Activated naive CD4-positive, alpha-beta T cell treated with anti-CD3 and anti-CD28 coated beads, Interleukin-2, amount 50 U/mL, for 72 hours (primary cell): Measurements from ENCODE around the gene THADA. TPM values are rescaled to one million over a fixed set of nuclear protein-coding genes. Genes with fewer than 3 reads are reported as not detected.
A peak's percentile ranks its signal among the peaks of the same experiment; 100 is the strongest.

Experiments used
- ATAC-seq, 2 donors: fragments of 150-1000 bp; cut with Tn5 transposase; 2 replicates each; pipeline ENCODE4 v1.10.0; 2021; ENCODE audit warnings: mild to moderate bottlenecking in 2 of 2, moderate library complexity in 2 of 2
- DNase-seq, 2 donors: peaks; one replicate each; pipeline ENCODE4 v3.0.0; 2021 to 2022; ENCODE audit warnings: low spot score in 2 of 2
- H3K27ac Mint-ChIP-seq, 2 donors: one replicate each; pipeline ENCODE4 v1.8.0; 2022; ENCODE audit warnings: mild to moderate bottlenecking in 2 of 2, mixed read lengths in 2 of 2
- H3K36me3 Mint-ChIP-seq, 2 donors: one replicate each; pipeline ENCODE4 v1.8.0; 2022; ENCODE audit warnings: mixed read lengths in 2 of 2
- H3K9me3 Mint-ChIP-seq, 2 donors: one replicate each; pipeline ENCODE4 v1.8.0; 2022; ENCODE audit warnings: mixed read lengths in 2 of 2
- total RNA-seq, 2 donors: library from RNA; stranded (reverse); gene quantifications; one replicate each; pipeline ENCODE4 v1.2.3, GENCODE V29; 2022

The THADA gene
- total RNA-seq, 2 donors from 2014 or later: 19.3 to 33.5 TPM

GRCh38 chr2:43258547-43259156, 337.2 kb downstream of the THADA start:
- no peaks in the 10 kb centered on the region for H3K36me3 Mint-ChIP-seq
- no peak for DNase-seq
- no peak for ATAC-seq
- H3K27ac Mint-ChIP-seq: no peak overlapping the region
- H3K9me3 Mint-ChIP-seq: no peaks in the 10 kb centered on the region

- ATAC-seq (no peak), DNase-seq (no peak)
- H3K36me3 Mint-ChIP-seq: no peaks in the 10 kb centered on the region
- H3K27ac Mint-ChIP-seq: no peak overlapping the region
- H3K9me3 Mint-ChIP-seq: no peaks in the 10 kb centered on the region
These were observed 340.4 kb downstream of the THADA start for GRCh38 chr2:43255296-43255910.

GRCh38 chr2:43254331-43254730, 341.5 kb downstream of the THADA start:
- ATAC-seq: no peak
- DNase-seq: no peak
- peak overlapping the region in 1 of 2 donors; percentile 80 for H3K27ac Mint-ChIP-seq
- no peaks in the 10 kb centered on the region for H3K36me3 Mint-ChIP-seq
- H3K9me3 Mint-ChIP-seq: no peaks in the 10 kb centered on the region

- Mint-ChIP-seq H3K36me3 (no peaks in the 10 kb centered on the region), H3K9me3 (no peaks in the 10 kb centered on the region), H3K27ac (no peak overlapping the region)
- no peak for ATAC-seq
- DNase-seq: no peak
These were observed 344.6 kb downstream of the THADA start for GRCh38 chr2:43251171-43251731.

GRCh38 chr2:43250015-43250414, 345.8 kb downstream of the THADA start:
- ATAC-seq (no peak), DNase-seq (no peak)
- H3K36me3 Mint-ChIP-seq: no peaks in the 10 kb centered on the region
- no peak overlapping the region for H3K27ac Mint-ChIP-seq
- no peaks in the 10 kb centered on the region for H3K9me3 Mint-ChIP-seq

- DNase-seq (no peak), ATAC-seq (no peak)
- H3K9me3 Mint-ChIP-seq: no peaks in the 10 kb centered on the region
- H3K36me3 Mint-ChIP-seq: no peaks in the 10 kb centered on the region
- peak overlapping the region in 1 of 2 donors; percentile 37 for H3K27ac Mint-ChIP-seq
These were observed 347.2 kb downstream of the THADA start for GRCh38 chr2:43248621-43249020.

- DNase-seq (no peak), ATAC-seq (no peak)
- no peak overlapping the region for H3K27ac Mint-ChIP-seq
- no peaks in the 10 kb centered on the region for H3K9me3 Mint-ChIP-seq
- H3K36me3 Mint-ChIP-seq: no peaks in the 10 kb centered on the region
These were observed 349.2 kb downstream of the THADA start for GRCh38 chr2:43246641-43247040.

- ATAC-seq (no peak), DNase-seq (no peak)
- Mint-ChIP-seq H3K27ac (peak overlapping the region in 1 of 2 donors; percentile 69), H3K9me3 (no peaks in the 10 kb centered on the region), H3K36me3 (no peaks in the 10 kb centered on the region)
These were observed 354.3 kb downstream of the THADA start for GRCh38 chr2:43241558-43241957.

GRCh38 chr2:43240766-43241150, 355.1 kb downstream of the THADA start:
- no peaks in the 10 kb centered on the region for H3K9me3 Mint-ChIP-seq
- H3K36me3 Mint-ChIP-seq: no peaks in the 10 kb centered on the region
- no peak overlapping the region for H3K27ac Mint-ChIP-seq
- no peak for DNase-seq
- ATAC-seq: no peak

- H3K36me3 Mint-ChIP-seq: no peaks in the 10 kb centered on the region
- H3K27ac Mint-ChIP-seq: peak overlapping the region in 1 of 2 donors; percentile 15
- DNase-seq (no peak), ATAC-seq (no peak)
- no peaks in the 10 kb centered on the region for H3K9me3 Mint-ChIP-seq
These were observed 355.7 kb downstream of the THADA start for GRCh38 chr2:43239981-43240765.

- H3K36me3 Mint-ChIP-seq: no peaks in the 10 kb centered on the region
- no peak overlapping the region for H3K27ac Mint-ChIP-seq
- ATAC-seq: no peak
- no peaks in the 10 kb centered on the region for H3K9me3 Mint-ChIP-seq
- no peak for DNase-seq
These were observed 357.0 kb downstream of the THADA start for GRCh38 chr2:43238813-43239212.

GRCh38 chr2:43238176-43238575, 357.7 kb downstream of the THADA start:
- no peak for DNase-seq
- Mint-ChIP-seq H3K27ac (peak overlapping the region in 1 of 2 donors; percentile 35), H3K9me3 (no peaks in the 10 kb centered on the region), H3K36me3 (no peaks in the 10 kb centered on the region)
- no peak for ATAC-seq

GRCh38 chr2:43233218-43234212, 362.3 kb downstream of the THADA start:
- H3K27ac Mint-ChIP-seq: no peak overlapping the region
- no peaks in the 10 kb centered on the region for H3K36me3 Mint-ChIP-seq
- H3K9me3 Mint-ChIP-seq: no peaks in the 10 kb centered on the region
- ATAC-seq: no peak
- DNase-seq: no peak

- Mint-ChIP-seq H3K27ac (peak overlapping the region in 1 of 2 donors; percentile 1), H3K9me3 (no peaks in the 10 kb centered on the region), H3K36me3 (no peaks in the 10 kb centered on the region)
- no peak for DNase-seq
- ATAC-seq: no peak
These were observed 364.6 kb downstream of the THADA start for GRCh38 chr2:43230951-43231827.

- Mint-ChIP-seq H3K36me3 (no peaks in the 10 kb centered on the region), H3K9me3 (no peaks in the 10 kb centered on the region)
These were observed 365.4 kb downstream of the THADA start for GRCh38 chr2:43230351-43230885.

More at GRCh38 chr2:43230351-43230885, 365.4 kb downstream of the THADA start:
- ATAC-seq (no peak), DNase-seq (no peak)
- H3K27ac Mint-ChIP-seq: peak overlapping the region in 1 of 2 donors; percentile 1
